A549 (cell line): ENCODE data around the gene FGFR2.

ENCODE experiments used
- CTCF ChIP-seq: fragments of >200 bp; sonication (Bioruptor Twin); formaldehyde crosslinking; IDR thresholded peaks from 3 replicates; pipeline ENCODE4 v1.5.1; 2016
- MYC ChIP-seq: IDR thresholded peaks from 2 replicates; pipeline ENCODE4 v1.6.1; 2012; ENCODE audit warnings: mild to moderate bottlenecking, inconsistent platforms, low read length, improper control_type of control experiment, borderline replicate concordance
- POLR2A ChIP-seq: IDR thresholded peaks from 2 replicates; pipeline ENCODE4 v1.6.1; 2012; ENCODE audit warnings: mild to moderate bottlenecking, low read length
- RAD21 ChIP-seq, 2 experiments: fragments of >200 bp in 1 of 2; sonication (Bioruptor Twin) in 1 of 2; formaldehyde crosslinking in 1 of 2; IDR thresholded peaks in 1 of 2; conservative IDR thresholded peaks in 1 of 2; 2 replicates in 1 of 2; 3 replicates in 1 of 2; pipeline ENCODE4 v1.6.1; 2012 to 2018; ENCODE audit warnings: inconsistent platforms in 1 of 2
- RCOR1 ChIP-seq: fragments of 150-350 bp; IDR thresholded peaks from 2 replicates; pipeline ENCODE4 v1.6.1; 2014; ENCODE audit warnings: antibody characterized with exemption, low read length, low read depth
- REST ChIP-seq: fragments of 200-600 bp; sonication (generic); IDR thresholded peaks from 2 replicates; pipeline ENCODE4 v1.6.1; 2016; ENCODE audit warnings: antibody characterized with exemption, mild to moderate bottlenecking, moderate library complexity
- RFX5 ChIP-seq: fragments of 450-650 bp; IDR thresholded peaks from 2 replicates; pipeline ENCODE4 v1.7.1; 2014; ENCODE audit warnings: antibody characterized with exemption, mild to moderate bottlenecking, moderate library complexity
- SREBF2 ChIP-seq: fragments of 450-650 bp; IDR thresholded peaks from 2 replicates; pipeline ENCODE4 v1.6.1; 2014; ENCODE audit warnings: mild to moderate bottlenecking, moderate library complexity

DNA sequence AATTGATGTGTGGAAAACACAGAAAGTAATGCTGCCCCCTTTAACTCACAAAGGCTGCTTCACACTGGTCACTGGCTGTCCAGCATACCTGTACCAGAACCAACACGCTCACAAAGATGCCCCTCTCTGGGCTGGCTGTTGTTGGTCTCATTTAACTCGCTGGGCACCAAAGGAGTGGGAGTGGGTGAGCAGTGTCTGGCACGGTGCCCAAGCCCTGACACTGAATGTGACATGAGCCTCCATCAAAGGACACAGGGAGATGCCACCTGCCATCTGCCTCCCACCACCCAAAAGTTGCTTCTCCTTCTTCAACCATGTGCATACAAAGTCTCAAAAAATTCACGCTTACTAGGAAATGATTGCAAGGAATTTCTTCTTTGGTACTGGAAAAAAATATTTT, 86.8 kb downstream of the FGFR2 start:
- TF ChIP-seq RFX5 (no peak), CTCF (no peak), RAD21 (conservative IDR thresholded peaks at IDR 0.05 in 1 of 2, IDR thresholded peaks at IDR 0.05 in 1 of 2) (no peak), POLR2A (no peak), MYC (no peak), REST (no peak), SREBF2 (no peak), RCOR1 (no peak)
